SK-N-SH (cell line): ENCODE measurements around the gene TOMM70.

Experiments used
- POLR2AphosphoS5 ChIP-seq: IDR thresholded peaks from 2 replicates; pipeline ENCODE4 v1.6.1; 2012; ENCODE audit warnings: low read depth, low read length
- TF ChIP-seq, protein P1 (sequence below): fragments of 150-350 bp; IDR thresholded peaks from 2 replicates; pipeline ENCODE4 v1.6.1; 2016; ENCODE audit warnings: mild to moderate bottlenecking, low read depth, low read length

DNA sequence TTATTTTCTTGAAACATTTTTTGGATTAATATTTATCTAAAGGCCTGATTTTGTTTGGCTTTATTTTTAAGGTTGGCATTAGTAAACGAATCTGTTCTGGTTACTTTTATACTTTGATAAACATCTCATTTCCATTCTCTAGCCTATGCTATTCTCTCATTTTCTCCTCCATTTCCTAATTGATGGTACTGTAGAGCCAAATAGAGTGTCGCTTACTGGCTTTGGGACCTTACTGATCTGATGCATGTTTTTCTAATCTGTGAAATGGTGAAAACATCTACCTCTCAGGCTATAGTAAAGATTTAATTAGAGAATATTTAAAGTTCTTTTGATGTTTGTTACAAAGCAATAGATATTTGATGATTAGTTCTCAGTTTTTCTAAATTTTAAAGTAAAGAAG lies 2.0 kb upstream of the TOMM70 start:
- TF ChIP-seq POLR2AphosphoS5, result no peak
- TF ChIP-seq, protein P1, sequence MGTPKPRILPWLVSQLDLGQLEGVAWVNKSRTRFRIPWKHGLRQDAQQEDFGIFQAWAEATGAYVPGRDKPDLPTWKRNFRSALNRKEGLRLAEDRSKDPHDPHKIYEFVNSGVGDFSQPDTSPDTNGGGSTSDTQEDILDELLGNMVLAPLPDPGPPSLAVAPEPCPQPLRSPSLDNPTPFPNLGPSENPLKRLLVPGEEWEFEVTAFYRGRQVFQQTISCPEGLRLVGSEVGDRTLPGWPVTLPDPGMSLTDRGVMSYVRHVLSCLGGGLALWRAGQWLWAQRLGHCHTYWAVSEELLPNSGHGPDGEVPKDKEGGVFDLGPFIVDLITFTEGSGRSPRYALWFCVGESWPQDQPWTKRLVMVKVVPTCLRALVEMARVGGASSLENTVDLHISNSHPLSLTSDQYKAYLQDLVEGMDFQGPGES, result no peak
